Measurements from ENCODE around the gene PDE8A.

- no peak for TF ChIP-seq RFX5 (IDR thresholded peaks at IDR 0.05; ENCODE audit: low read depth, low read length)
- no peak for TF ChIP-seq POLR2A (IDR thresholded peaks at IDR 0.05; ENCODE audit: low read depth, low read length)
- no peak for TF ChIP-seq CTCF (conservative IDR thresholded peaks at IDR 0.05; ENCODE audit: low read depth, low read length)
- no peak for TF ChIP-seq MAFK (IDR thresholded peaks at IDR 0.05; ENCODE audit: low read depth, low read length)
- no peak for TF ChIP-seq ELK1 (IDR thresholded peaks at IDR 0.05; ENCODE audit: borderline replicate concordance, low read depth, low read length)
- TF ChIP-seq RCOR1 (IDR thresholded peaks at IDR 0.05; ENCODE audit: insufficient replicate concordance, low read length), result no peak
- TF ChIP-seq CEBPB (IDR thresholded peaks at IDR 0.05; ENCODE audit: low read depth, low read length), result no peak
- TF ChIP-seq BHLHE40 (IDR thresholded peaks at IDR 0.05; ENCODE audit: low read depth, low read length), result no peak
- no peak for TF ChIP-seq RAD21 (IDR thresholded peaks at IDR 0.05; ENCODE audit: low read length)
- TF ChIP-seq MXI1 (IDR thresholded peaks at IDR 0.05; ENCODE audit: borderline replicate concordance, low read depth, low read length), result no peak
- no peak for TF ChIP-seq SMC3 (IDR thresholded peaks at IDR 0.05; ENCODE audit: low read depth, low read length)
- no peak for TF ChIP-seq FOS (IDR thresholded peaks at IDR 0.05; ENCODE audit: low read depth, low read length)
- TF ChIP-seq MAZ (IDR thresholded peaks at IDR 0.05; ENCODE audit: borderline replicate concordance, low read depth, low read length), result no peak
These were observed 41.3 kb upstream of the PDE8A start for GRCh38 chr15:84940399-84940798.
